Epithelial cell of esophagus (primary cell): ENCODE data around the gene IGBP1.

ENCODE experiments used
- DNase-seq: peaks from one replicate; pipeline ENCODE4 v3.0.0; 2010; ENCODE audit warnings: low read depth
- H3K4me3 ChIP-seq: 2 replicates; pipeline ENCODE4 v1.5.1; 2011; ENCODE audit warnings: mild to moderate bottlenecking, low read length, control low read depth
- TF ChIP-seq, protein P1 (sequence below): IDR thresholded peaks from 2 replicates; pipeline ENCODE4 v1.5.1; 2011; ENCODE audit warnings: low read depth, mild to moderate bottlenecking, low read length, control low read depth, inconsistent platforms; ENCODE audit not compliant: insufficient read depth; ENCODE audit errors: missing control alignments

The IGBP1 gene

DNA sequence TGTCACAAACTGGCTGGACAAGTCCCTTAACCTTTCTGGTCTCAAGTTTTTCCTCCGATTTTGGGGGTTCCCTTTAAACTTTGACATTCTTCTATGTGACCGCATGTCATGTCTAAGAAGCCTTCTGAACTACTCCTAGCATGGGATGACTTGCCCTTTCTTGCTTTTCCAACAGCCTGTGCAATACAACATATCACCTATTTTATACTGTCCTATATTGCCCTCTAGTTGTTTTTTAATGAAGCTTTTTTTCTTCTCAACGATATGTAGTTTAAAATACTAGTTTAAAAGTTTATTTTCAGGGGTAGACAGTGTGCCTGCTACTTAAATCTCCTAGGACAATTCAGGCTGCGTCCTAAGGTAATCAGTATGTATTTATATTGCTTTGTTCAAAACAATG is 1.0 kb upstream of the IGBP1 start:
- DNase-seq: peak; percentile 32
- no peak overlapping the region for H3K4me3 ChIP-seq
- TF ChIP-seq, protein P1, sequence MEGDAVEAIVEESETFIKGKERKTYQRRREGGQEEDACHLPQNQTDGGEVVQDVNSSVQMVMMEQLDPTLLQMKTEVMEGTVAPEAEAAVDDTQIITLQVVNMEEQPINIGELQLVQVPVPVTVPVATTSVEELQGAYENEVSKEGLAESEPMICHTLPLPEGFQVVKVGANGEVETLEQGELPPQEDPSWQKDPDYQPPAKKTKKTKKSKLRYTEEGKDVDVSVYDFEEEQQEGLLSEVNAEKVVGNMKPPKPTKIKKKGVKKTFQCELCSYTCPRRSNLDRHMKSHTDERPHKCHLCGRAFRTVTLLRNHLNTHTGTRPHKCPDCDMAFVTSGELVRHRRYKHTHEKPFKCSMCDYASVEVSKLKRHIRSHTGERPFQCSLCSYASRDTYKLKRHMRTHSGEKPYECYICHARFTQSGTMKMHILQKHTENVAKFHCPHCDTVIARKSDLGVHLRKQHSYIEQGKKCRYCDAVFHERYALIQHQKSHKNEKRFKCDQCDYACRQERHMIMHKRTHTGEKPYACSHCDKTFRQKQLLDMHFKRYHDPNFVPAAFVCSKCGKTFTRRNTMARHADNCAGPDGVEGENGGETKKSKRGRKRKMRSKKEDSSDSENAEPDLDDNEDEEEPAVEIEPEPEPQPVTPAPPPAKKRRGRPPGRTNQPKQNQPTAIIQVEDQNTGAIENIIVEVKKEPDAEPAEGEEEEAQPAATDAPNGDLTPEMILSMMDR: peak; percentile 17

DNA sequence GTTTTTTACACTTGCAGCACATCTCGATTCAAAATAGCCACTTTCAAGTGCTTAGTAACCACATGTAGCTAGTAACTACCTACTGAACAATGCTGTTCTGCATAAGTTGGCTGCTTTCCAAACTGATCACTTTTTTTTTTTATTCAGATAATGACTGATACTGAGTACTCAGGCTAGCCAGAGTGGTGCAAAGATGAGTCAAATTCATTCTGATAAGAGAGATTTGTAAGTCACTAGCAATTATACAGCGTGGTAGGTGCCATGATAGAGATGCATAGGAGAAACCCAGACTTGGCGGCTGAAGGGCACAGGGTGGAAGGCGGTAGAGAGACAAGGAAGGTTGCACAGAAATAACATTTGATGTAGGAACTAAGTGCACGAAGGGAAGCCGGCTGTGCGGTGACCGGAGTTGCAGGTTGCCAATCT is 357 bp upstream of the IGBP1 start:
- TF ChIP-seq, protein P1: no peak
- H3K4me3 ChIP-seq: peak overlapping the region; percentile 71
- DNase-seq: peak; percentile 23

DNA sequence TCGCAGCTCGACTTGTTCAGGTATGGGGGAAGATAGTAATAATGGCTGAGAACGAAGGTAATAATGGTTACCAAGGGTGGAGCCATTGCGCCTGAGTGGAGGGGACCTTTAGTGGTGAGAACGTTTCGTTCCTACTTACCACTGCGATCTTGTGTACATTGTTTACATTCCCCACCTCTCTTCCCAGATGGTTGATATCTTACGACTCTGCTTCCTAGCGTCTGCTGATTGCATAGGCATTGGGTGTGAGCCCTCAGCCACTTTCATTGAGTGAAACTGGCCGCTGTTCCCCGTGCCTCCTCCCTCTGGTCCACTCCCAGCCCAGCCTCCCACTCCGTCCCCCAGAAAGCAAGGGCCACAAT is 850 bp downstream of the IGBP1 start:
- TF ChIP-seq, protein P1: no peak
- DNase-seq: peak; percentile 10
- H3K4me3 ChIP-seq: peak overlapping the region; percentile 71

DNA sequence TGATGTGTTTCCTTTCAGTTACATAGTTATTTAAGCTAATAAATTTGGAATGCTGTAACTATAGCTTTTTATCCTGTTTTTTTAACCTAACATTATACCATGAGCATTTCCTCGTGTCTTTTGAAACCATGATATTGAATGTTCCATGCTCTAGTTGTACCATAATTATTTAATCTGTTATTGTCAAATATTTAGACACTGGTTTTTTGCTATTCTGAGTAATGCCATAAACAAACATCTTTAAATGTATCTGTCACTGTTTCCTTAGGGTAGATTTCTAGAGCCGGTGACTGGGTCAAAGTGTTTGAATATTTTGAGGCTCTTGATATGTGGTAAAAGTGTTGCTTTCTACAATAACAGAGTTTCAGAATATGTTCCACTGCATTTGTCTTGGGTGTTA is 5.4 kb downstream of the IGBP1 start:
- no peak overlapping the region for H3K4me3 ChIP-seq
- TF ChIP-seq, protein P1: no peak
- DNase-seq: no peak

DNA sequence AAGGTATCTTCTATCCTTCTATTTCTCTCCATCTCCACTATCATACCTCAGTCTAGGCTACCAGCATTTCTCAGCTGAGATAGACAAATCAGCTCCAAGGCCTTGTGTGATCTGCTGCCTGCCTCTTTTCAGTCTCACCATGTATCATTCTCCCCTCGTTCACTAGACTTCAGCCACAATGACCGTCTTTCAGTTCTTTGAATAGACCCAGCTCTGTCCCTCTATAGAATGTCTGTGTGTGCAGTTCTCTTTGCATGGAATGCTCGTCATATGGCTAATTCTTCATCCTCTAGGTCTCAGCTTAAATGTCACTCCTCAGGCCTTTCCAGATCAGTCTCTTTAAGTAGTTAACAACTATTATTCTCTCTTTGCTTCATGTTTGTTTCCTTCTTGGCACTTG is 6.5 kb downstream of the IGBP1 start:
- H3K4me3 ChIP-seq: no peak overlapping the region
- TF ChIP-seq, protein P1: no peak
- no peak for DNase-seq

DNA sequence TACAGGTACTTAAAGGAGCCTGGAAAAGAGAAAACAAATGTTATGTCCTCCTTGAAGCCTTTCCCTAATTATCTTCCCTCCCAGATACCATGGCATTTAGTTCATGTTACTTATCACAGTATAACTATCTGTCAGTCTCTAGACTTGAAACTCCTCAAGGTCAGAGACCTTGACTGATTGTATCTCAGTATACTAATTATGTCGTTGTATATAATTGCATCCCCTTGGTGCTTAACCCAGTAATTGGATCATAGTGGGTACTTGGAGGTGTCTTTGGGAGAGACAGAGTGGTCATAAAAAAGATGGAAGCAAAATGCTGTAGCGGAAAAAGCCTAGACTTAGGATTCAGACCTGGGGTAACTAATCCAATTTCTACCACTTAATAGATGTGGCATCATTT is 8.1 kb downstream of the IGBP1 start:
- no peak for DNase-seq
- TF ChIP-seq, protein P1: no peak
- no peak overlapping the region for H3K4me3 ChIP-seq

DNA sequence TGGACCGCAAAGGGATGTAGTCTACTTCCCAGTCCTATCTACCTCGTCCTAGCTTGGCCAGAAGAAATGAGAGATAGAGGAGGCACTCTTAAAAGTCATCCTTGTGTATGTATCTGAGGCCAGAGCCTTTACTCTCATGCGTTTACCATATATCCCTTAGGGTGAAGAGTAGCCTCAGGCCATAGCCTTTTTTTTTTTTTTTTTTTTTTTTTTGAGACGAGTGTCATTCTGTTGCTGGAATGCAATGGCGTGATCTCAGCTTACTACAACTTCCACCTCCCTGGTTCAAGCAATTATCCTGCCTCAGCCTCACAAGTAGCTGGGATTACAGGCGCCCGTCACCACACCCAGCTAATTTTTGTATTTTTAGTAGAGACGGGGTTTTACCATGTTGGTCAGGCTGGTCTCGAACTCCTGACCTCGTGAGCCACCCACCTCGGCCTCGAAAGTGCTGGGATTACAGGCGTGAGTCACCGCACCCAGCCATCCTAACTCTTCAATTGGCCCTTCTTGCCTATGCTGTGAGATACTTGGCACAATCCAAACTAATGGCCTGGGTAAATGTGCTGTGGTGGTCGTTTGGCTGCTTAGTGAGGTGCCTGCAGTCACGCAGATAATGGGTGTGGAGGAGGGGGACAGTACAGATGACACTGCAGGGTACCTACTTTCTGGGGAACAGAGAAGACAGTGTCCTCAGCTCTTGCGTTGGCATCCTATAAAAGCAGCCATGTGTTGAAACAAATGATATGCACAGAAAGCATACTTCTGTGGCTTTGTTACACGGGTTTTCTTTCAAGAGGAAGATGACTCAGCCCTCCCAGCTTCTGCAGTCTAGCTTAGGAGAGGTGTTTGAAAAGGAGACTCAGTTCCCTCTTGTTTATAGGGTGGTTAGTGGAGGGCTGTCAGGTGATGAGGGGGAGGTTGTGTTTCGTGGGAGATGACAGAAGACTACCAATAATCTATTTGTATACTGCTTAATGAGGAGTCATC is 33.6 kb downstream of the IGBP1 start:
- no peak overlapping the region for H3K4me3 ChIP-seq
- TF ChIP-seq, protein P1: no peak
- peak; percentile 76 for DNase-seq
